Measurements from ENCODE around the gene GABRB1. TPM values are rescaled to one million over a fixed set of nuclear protein-coding genes. Genes with fewer than 3 reads are reported as not detected.

GABRB1 gene
- 0.20 TPM in 1 of 2 replicates, not detected in the other for total RNA-seq

GRCh38 chr4:47031011-47031678 lies at the start of gene GABRB1:
Gene GABRB1 (plus strand): TSS chr4:47031567.
- peak; percentile 51 for DNase-seq (ENCODE audit: low read depth)

- DNase-seq (ENCODE audit: low read depth): no peak
Measured at GRCh38 chr4:46984781-46985180, 46.6 kb upstream of the GABRB1 start.

- DNase-seq (ENCODE audit: low read depth): no peak
Measured at GRCh38 chr4:46986922-46987638, 44.3 kb upstream of the GABRB1 start.

GRCh38 chr4:46992338-46992737 lies 39.0 kb upstream of the GABRB1 start:
- DNase-seq (ENCODE audit: low read depth): no peak

GRCh38 chr4:46993075-46994006 lies 38.0 kb upstream of the GABRB1 start, which contains the start of gene GABRA4:
Gene GABRA4 (minus strand): TSS chr4:46993581. CDS start chr4:46993424, 157 bp downstream.
- no peak for DNase-seq (ENCODE audit: low read depth)

GRCh38 chr4:46994007-46994405 lies 37.4 kb upstream of the GABRB1 start:
- no peak for DNase-seq (ENCODE audit: low read depth)

- DNase-seq (ENCODE audit: low read depth): no peak
Measured at GRCh38 chr4:46999566-46999965, 31.8 kb upstream of the GABRB1 start.

GRCh38 chr4:47000406-47000805 lies 31.0 kb upstream of the GABRB1 start:
- DNase-seq (ENCODE audit: low read depth): no peak

GRCh38 chr4:47002580-47002979 lies 28.8 kb upstream of the GABRB1 start:
- DNase-seq (ENCODE audit: low read depth): peak; percentile 17

GRCh38 chr4:47010347-47010911 lies 20.9 kb upstream of the GABRB1 start:
- DNase-seq (ENCODE audit: low read depth): no peak

- peak; percentile 33 for DNase-seq (ENCODE audit: low read depth)
Measured at GRCh38 chr4:47010912-47011446, 20.4 kb upstream of the GABRB1 start.

- DNase-seq (ENCODE audit: low read depth): no peak
Measured at GRCh38 chr4:47012676-47013075, 18.7 kb upstream of the GABRB1 start.

- DNase-seq (ENCODE audit: low read depth): no peak
Measured at GRCh38 chr4:47013373-47013772, 18.0 kb upstream of the GABRB1 start.

- DNase-seq (ENCODE audit: low read depth): no peak
Measured at GRCh38 chr4:47017081-47017480, 14.3 kb upstream of the GABRB1 start.

GRCh38 chr4:47017494-47017893 lies 13.9 kb upstream of the GABRB1 start:
- DNase-seq (ENCODE audit: low read depth): no peak

GRCh38 chr4:47031751-47032404 lies 511 bp downstream of the GABRB1 start:
- DNase-seq (ENCODE audit: low read depth): no peak

- DNase-seq (ENCODE audit: low read depth): no peak
Measured at GRCh38 chr4:47032405-47033106, 1.2 kb downstream of the GABRB1 start.

- DNase-seq (ENCODE audit: low read depth): no peak
Measured at GRCh38 chr4:47038263-47038662, 6.9 kb downstream of the GABRB1 start.

GRCh38 chr4:47040828-47041227 lies 9.5 kb downstream of the GABRB1 start:
- DNase-seq (ENCODE audit: low read depth): peak; percentile 4

- DNase-seq (ENCODE audit: low read depth): no peak
Measured at GRCh38 chr4:47043821-47044220, 12.5 kb downstream of the GABRB1 start.
